Right hindlimb (tissue), 1 donor: ENCODE measurements around the gene PIAS1.
"Not testable (repeated sequence)": the region's sequence is repeated elsewhere in the genome, so short reads cannot be mapped to it uniquely, and the experiment has no call there.

Source experiments
- DNase-seq: peaks from one replicate; pipeline ENCODE4 v3.0.0-alpha.2; 2018

Gene PIAS1

DNA sequence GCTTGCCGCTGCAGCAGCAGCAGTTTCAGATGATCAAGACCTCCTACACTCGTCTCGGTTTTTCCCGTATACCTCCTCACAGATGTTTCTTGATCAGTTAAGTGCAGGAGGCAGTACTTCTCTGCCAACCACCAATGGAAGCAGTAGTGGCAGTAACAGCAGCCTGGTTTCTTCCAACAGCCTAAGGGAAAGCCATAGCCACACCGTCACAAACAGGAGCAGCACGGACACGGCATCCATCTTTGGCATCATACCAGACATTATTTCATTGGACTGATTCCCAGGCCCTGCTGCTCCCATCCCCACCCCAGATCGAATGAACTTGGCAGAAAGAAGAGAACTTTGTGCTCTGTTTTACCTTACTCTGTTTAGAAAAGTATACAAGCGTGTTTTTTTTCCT lies 133.4 kb downstream of the PIAS1 start:
- peak; percentile 86 for DNase-seq

DNA sequence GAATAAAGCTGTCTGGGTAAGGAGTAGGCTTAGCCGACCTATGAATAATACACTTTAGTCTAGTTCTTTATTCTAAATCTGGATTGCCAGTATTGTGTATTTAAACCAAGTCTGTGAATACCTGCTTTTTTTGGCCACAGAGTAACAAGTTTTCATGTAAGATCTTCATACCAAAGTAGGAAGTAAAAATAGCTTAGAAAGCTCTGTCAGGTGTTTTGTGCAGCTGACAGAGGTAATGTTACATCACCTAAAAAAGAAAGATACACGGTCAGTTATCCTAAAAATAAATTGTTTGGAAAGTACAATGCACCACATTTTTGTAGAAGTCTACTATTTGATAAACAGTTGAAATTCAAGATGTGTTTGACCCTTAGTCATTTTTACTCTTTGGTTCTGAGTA lies 134.5 kb downstream of the PIAS1 start:
- DNase-seq, result no peak

DNA sequence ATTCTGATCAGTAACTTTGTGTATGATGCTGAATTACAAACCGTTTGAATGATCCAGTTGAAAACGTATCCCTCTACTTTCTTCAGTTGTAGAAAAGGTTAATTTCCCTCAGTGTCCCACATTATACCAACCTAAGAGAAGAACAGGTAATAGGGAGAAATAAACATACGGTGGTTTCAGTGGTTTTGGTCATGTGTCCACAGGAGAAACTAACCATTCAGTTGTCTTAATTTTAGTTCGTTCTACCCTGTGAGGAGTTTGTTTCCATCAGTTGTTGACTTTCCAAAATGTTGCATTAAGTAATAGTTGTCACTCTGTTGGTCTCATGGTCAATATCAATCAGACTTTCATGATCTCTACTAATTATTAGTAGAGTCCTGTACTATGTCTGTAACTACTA lies 135.9 kb downstream of the PIAS1 start:
- no peak for DNase-seq

DNA sequence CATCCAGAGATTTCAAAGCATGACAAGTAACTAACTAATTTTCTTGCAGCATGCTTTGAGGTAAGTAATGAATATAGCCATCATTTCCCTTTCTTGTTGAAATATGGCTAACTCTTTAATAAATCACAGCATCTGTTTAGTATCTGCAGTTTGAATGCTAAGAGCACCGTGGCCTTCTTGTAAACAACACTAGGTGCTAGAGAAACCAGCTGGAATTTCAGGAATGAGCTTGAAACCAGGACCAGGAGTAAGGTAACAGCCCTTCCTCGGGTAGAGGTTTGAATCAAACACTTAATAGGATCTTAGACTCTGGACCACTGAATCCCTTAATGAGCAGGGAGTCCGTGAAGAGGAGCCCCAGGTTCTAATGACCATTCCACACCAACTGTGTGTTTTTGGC lies 137.4 kb downstream of the PIAS1 start:
- no peak for DNase-seq

DNA sequence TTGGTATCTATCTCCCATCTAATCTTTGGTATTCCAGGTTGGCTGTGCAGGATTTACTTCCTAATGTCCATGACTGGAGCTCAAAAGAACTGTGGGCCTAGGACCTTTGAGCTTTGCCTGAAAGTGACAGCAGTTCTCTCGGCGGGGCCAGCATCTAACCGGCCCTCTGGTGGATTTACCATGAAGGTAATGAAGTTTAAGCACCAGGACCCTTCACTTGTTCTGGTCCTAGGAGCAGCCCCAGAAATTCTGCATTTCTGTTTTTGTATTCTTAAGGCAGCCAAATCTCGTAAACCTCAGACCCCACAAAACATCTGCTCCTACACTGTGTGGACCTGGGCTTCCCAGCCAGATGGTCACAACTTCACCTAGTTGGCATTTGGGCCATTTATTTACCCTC lies 138.0 kb downstream of the PIAS1 start:
- DNase-seq, result no peak

DNA sequence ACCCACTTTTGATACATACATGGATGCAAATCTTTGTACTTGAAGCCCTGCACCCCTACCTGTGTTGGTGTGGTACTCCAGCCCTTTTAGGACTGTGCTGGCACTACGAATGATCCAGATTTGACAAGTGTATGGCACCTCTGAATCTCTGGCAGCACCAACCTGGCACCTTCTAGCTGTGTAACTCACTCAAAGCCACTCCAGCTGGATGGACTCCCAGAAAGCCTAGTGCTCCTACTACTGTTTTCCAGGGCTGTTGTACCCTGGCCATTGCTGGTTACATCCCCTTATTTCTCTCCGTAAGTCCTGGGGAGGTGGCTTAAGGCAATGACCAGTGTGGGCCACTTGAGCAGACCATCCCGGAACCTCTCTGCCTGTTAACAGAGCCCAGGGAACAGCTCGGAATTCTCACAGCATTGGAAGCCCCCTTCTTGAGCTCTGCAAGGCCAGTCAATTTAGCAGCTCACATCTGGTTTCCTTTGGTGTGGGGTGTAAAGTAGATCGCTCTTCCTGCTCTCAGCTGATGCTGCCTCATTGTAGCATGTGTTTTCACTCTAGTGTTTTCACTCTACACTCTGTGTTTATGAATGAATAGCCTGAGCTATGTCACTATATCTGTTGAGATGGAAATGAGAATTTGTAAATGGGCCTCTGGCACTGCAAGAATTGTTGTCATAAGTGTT lies 138.8 kb downstream of the PIAS1 start:
- no peak for DNase-seq

DNA sequence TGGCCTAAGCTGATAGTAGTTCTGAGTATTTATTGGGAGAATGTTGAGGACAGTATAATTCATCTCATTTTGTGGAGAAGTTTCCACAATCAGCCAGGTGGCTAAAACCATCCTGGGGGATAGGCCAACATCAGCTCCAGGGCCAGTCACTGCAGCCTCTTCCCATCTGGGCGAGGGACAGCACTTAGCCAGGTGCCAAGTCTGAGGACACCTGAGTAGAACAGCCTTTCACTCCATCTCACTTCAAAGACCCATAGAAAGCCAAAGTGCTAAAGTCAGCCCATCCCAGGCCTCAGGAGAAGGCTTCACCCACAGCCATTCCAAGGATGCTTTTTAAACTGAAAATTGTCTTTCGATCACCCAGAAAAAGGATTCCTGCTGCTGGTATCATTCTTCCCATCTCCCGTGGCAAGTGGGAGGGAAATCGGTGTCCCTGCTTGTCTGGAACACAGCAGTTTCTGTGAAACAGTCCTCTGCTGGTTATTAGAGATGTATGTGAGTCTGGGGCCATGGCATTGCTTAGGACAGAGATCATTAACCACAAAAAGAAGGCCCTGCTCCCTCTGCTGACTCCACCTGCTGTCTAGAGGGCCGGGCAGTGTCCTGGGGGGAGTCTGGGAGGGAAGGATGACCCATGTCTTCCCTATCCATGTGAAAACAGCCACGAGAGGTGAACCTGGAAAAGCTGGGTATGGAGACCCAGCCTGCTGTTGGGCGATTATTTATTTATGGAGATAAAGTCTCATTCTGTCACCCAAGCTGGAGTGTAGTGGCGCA lies 141.4 kb downstream of the PIAS1 start:
- no peak for DNase-seq

DNA sequence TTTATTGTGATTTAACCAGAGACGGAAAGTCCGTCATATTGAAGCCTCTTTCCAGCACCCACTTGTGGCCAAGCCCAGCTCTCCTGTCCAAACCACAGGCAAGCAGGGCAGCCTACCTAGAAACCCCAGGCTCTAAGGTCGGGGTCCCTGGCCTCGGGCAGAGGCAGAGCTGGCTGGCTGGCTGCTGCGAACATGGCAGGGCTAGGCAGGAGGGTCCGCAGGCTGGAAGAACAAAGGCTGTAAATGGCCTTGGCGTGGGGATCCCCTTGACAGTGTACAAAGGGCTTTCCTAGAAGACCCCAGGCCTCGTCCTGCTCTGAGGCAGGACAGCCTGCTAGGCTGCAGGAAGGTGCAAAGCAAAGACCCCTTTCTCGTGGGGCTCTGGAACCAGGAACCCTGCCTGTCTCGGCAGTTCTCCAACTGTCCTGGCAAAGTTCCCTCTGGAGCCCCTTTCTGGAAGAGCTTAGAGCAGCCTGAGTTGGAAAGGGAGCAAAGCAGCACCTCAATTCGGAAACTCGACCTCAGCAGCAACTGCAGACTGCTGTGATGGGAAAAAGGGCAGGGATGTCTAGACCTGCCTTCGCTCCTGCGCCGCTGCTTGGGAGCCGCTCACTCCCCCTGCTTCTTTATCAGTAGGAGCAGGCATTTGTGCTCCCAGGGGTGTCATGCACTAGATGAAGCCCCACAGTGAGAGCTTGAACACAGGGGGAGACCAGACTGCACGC lies 142.5 kb downstream of the PIAS1 start:
- DNase-seq, result no peak

DNA sequence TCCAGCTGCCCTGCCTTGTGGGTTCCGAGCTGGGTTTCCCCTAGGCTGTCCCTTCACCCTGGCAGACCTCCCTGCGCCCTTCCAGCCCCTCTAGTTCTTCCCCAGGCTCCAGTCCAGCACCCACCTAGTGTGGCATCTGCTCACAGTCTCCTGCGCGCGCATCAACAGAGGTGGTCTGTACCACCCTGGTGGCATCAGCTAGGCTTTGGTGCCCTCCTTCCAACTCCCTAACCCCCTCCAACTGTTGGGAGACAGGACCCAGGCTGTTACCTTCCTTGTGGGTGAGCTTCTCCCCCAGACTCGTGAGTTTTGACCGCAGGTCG lies 143.0 kb downstream of the PIAS1 start:
- no peak for DNase-seq

DNA sequence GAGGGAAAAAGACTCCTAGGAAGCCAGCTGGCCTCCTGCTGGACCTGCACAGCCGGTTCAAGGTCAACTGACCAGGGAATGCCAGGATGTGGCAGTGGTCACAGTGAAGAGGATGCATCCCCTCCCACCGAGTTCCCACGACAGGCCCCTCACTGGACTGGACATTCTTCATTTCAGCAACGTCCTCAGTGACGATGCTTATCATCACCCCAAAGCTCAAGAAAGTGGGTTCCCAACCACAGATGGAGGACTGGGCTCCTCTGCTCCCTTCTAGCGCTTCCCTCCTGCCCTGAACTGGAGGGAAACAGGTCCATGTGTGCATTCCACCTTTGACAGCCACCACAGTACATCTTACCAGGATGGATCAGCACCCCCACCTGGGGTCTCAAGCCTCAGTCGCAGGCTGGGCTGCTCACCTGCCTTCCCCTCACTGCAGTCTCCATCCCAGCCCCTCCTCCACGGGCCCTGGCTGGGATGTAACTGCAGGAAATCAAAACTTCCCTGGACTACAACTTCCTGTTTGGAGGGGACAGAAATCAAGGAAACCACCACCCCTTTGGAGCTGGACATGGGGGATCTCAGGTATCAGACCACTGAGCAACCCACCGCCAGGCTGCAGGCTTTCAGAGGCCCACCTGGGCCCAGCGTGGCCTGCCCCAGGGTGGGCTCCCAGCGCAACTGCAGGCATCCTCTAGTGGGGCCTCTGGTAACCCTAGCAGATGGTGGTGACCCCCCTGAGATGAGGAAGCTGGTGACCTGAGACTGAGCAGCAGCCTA lies 143.7 kb downstream of the PIAS1 start:
- no peak for DNase-seq

DNA sequence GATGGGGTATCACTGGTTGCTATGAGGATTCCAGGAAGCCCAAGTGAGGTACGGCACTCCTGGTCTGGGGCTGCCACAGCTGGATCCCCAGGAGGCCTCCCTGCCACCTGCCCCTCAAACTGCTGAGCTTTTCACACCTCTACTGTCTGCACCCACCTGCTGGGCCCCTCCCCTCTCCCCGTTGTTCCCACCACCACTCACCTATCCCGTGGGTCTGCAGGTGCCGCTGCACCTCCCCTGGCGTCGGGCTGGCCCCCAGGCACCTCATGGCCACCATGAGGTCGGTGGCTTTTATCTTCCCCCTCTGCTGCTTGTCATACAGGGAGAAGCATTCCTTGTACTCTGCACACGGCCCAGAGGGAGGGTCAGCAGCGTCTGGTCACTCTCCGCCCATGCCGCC lies 145.2 kb downstream of the PIAS1 start:
- DNase-seq, result no peak

DNA sequence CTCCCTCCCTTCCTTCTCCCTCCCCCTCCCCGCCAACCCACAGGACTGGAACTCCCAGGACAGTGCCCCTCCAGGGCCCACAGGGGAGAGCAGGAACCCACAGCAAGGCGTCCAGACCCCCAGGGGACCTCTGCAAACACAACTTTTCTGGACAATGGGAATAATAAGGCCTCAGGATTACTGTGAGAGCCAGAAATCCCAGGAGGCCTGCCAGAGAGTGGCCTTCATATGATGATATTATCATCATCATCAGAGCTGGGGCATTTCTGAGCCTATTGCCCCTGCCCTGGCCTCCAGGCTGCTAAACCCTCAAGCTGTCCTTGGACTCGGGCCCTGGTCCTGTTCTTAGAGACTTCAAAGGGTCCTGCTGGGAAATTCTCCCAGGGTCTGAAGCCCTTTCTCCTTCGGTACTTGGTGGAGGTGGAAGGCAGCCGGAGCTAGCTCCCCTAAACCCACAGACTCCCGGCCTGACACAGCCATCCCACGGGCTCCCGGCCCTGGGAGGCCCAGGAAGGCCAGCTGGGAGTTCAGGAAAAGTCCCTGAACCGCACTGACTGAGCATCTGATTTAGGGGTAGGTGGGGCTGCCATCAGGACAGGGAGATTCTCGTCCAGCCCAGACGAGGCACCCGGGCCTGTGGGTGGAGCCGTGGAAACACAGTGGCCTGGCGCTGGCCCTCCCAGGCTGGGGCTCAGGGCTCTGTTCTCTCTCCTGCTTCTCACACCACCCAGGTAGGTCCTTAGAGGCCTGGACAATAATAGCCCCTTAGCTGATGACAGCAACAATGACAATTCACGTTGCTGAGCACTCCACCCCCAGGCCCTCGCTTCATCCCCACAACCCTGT lies 146.1 kb downstream of the PIAS1 start:
- DNase-seq, result no peak

DNA sequence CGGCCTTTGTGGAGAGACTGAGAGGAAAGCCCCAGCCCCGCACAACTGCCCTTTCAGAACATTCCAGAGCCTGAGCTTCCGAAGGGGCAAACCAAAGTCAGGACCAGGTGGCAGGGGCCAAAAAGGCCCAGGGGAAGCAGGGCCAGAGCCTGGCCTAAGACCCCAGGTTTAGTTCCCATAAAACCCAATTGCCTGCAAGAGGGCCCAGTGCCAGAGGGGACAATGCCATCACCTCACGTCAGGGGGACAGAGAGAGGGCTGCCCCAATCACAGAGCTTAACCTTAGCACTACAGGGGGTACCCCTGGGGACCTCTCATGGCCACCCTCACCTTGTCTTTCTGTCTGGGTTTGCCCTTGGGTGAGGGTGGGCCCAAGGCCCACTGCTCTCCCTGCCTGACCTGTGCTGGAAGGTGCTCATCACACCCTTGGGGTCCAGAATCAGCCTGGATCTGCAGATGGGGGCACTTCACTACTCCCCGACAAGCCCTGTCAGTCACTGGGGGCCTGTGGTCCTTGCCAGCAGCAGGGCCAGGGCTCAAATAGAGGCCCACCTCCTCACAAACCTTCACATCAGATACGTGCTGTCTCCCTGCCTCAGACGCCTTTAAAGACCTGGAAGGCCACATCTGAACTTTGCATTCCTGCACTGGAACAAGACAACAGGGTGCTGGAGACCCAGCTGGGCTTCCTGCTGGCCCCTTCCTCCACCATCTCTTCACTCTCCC lies 147.2 kb downstream of the PIAS1 start:
- no peak for DNase-seq

DNA sequence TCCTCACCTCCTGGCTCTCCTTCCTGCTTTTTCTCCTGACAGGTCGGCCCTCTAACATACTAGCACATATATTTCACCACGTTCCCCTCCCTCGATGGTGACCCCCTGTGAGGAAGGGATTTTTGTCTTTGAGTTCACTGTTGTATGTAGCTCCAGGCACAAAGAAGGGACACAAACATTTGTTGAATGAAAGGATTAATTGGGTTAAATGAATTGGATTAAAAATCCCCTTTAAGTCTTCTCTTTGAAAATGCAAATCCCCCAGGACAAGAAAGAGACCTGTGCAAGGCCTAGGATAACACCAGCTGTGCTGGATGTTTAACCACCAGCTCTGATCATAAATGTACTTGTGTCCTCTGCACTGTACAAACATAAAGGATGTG lies 147.8 kb downstream of the PIAS1 start:
- no peak for DNase-seq

DNA sequence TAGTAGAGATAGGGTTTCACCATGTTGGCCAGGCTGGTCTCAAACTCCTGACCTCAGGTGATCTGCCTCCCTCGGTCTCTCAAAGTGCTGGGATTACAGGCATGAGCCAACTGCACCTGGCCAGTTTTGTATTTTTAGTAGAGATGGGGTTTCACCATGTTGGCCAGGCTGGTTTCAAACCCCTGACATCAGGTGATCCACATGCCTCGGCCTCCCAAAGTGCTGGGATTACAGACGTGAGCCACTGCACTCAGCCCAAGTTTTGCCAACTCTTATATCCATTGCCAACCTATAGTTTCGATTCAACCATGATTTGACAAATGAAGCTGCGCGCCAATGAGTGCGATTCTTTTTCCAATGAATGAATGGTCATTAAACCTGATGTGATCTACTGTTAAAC lies 148.9 kb downstream of the PIAS1 start:
- not testable (repeated sequence) for DNase-seq

DNA sequence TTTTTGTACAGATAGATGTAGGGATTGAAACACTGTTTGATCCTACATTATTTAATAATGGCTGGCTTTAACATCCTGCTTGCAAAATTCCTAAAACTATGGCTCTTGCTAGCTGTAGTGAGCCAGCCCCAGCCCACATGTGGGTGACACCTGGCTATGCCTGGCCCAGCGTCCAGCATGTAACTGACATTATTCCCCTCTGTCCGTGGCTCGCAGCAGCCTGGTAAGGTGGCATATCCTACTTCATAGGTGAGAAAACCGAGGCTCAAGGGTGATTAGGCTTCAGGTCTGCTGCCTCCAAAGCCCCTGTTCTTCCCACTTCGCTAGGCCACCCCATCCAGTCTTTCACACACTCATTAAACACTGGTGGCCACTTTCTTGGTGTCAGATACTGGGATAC lies 149.4 kb downstream of the PIAS1 start:
- DNase-seq, result no peak

DNA sequence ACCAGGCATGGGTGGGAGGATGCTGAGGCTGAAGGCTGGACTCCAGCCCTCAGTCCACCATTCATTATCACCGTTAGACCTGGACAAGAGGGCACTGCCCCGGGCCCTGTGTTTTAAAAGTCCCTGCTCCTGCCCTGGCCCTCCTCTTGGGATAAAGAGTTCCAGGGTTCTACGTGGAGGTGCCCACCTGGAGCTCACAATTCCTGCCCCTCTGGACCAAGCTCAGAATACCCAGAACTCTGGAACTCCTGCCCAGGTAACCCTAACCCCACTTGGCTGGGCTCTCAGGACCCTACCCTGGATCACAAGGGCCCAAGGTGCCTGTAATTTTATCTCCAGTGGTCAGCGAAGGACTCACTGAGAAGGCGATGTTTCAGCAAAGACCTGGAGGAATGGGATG lies 149.8 kb downstream of the PIAS1 start:
- DNase-seq, result no peak

DNA sequence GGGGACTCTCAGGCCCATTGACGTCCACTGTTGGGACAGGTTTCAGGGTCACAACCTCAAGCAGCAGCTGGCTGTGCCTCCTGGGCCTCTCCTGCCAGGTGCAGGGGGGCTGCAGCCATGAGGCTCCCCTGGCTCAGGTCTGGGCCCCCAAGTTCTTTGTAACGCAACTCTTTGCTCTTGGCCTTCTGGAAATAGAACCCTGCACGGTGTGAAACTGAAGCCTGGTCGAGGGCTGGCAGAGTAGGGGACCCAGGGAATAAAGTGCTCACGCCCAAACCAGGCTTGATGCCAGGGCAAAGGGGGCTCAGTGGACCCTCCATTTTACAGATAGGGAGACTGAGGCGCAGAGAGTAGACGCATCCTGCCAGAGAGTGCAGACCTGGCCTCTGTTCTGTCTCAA lies 150.2 kb downstream of the PIAS1 start:
- DNase-seq, result no peak

DNA sequence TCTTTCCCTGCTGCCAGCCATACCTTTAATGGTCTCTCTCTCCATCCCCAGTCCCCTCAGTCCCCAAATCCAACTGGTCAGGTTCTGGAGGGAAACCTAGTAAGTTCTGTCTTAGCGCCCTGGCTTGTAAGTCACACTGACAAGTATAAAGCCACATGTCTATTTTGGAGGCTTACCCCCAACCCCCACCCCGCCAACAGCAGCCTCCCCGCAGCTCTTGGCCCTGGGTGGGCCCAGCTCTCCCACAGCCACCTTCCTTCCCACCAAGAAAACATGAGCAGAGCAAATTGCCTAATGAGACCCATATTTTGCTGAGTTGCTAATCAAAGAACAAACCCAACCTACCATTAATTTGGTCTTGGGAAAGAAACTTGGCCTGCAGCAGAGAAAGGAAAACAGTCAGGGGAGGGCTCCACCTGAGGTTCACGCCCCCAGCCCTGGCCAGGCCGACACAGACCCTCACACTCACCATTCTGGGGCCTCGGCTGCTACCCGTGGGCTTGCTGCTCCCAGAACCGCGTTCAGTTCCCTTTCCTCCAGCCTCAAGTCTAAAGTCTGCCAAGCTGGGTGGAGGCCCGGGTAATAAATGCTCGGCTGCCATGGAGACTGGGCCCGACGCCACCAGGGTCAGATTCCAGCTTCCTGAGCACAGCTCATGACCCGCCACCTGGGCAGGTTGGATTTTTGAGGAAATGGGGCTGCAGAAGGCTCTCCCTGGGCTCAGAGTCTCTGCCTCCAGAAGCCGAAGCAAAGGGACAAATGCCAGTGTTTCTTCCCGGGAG lies 150.9 kb downstream of the PIAS1 start, which contains the start of gene CALML4:
CALML4 (minus strand) TSS at position 557 of the 782 bp plus-strand sequence; CDS start at position 472, 85 bp downstream.
- peak; percentile 88 for DNase-seq

DNA sequence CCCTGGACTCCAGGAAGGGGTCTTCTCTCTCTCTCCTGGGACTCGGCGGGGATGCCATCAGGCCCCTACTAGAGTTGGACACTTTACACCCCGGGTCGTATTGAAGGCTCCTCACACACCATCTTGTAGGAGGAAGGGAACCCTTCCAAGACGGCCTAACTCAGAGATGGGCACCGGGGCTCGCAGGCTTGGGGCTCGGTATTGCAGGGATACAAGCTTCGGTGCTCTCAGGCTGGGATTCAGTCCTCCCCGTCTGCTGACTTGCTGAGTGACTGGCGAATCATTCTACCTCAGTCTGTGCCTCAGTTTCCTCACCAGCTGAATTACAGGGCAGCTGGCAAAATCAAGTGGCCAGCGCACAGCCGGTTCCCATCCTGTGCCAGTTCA lies 151.4 kb downstream of the PIAS1 start:
- no peak for DNase-seq
